ENCODE measurements around the gene PTPN22.

PTPN22 gene

GRCh38 chr1:113874012-113874879 lies 2.7 kb upstream of the PTPN22 start:
- DNase-seq (ENCODE audit: low read depth): peak; percentile 33
- peak; percentile 46 for TF ChIP-seq CTCF (conservative IDR thresholded peaks at IDR 0.05; ENCODE audit: low read depth, low read length)
- no peak overlapping the region for H3K4me3 ChIP-seq (ENCODE audit: low read depth, low read length)

GRCh38 chr1:113872219-113872935 lies 865 bp upstream of the PTPN22 start:
- DNase-seq (ENCODE audit: low read depth): peak; percentile 23
- no peak overlapping the region for H3K4me3 ChIP-seq (ENCODE audit: low read depth, low read length)
- TF ChIP-seq CTCF (conservative IDR thresholded peaks at IDR 0.05; ENCODE audit: low read depth, low read length): no peak

- no peak for DNase-seq (ENCODE audit: low read depth)
- no peak overlapping the region for H3K4me3 ChIP-seq (ENCODE audit: low read depth, low read length)
- no peak for TF ChIP-seq CTCF (conservative IDR thresholded peaks at IDR 0.05; ENCODE audit: low read depth, low read length)
Measured at GRCh38 chr1:113870778-113871177, 734 bp downstream of the PTPN22 start.

GRCh38 chr1:113868387-113869083 lies 3.0 kb downstream of the PTPN22 start:
- no peak for DNase-seq (ENCODE audit: low read depth)
- TF ChIP-seq CTCF (conservative IDR thresholded peaks at IDR 0.05; ENCODE audit: low read depth, low read length): no peak
- no peak overlapping the region for H3K4me3 ChIP-seq (ENCODE audit: low read depth, low read length)

GRCh38 chr1:113861641-113862040 lies 9.9 kb downstream of the PTPN22 start:
- H3K4me3 ChIP-seq (ENCODE audit: low read depth, low read length): no peak overlapping the region
- no peak for DNase-seq (ENCODE audit: low read depth)
- no peak for TF ChIP-seq CTCF (conservative IDR thresholded peaks at IDR 0.05; ENCODE audit: low read depth, low read length)

GRCh38 chr1:113860891-113861290 lies 10.6 kb downstream of the PTPN22 start:
- no peak overlapping the region for H3K4me3 ChIP-seq (ENCODE audit: low read depth, low read length)
- TF ChIP-seq CTCF (conservative IDR thresholded peaks at IDR 0.05; ENCODE audit: low read depth, low read length): no peak
- DNase-seq (ENCODE audit: low read depth): peak; percentile 85

All from choroid plexus epithelial cell (primary cell).